ENCODE data around the gene HMGB3. TPM values are rescaled to one million over a fixed set of nuclear protein-coding genes. Genes with fewer than 3 reads are reported as not detected.

Gene HMGB3
- total RNA-seq, 1 experiment from 2014 or later: 395 TPM

DNA sequence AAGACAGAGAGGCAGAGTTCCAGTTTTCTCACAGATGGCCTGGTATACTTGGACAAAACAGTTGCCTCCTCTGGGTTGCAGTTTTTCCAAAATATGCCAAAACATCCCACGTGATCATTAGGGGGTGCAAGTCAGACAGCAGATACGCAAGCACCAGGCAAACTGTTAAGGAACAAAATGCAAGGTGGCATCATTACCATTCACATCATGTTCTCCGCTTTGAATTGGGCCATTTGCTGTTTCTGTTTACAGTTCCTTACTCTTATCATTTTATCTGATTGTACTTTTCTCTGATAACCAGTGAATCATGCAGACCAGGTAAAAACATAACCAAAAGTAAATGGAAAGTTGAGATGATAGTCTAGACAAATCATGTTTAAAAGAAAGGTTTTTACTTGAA lies 16.4 kb upstream of the HMGB3 start:
- Mint-ChIP-seq H3K9me3 (no peaks in the 10 kb centered on the region), H3K4me1 (peaks cover 27% of the 10 kb centered on the region), H3K27me3 (ENCODE audit: low read depth) (no peaks in the 10 kb centered on the region), H3K27ac (no peak overlapping the region), H3K36me3 (no peaks in the 10 kb centered on the region), H3K4me3 (no peak overlapping the region)
- no peak for DNase-seq (ENCODE audit: low spot score)
- CTCF ChIA-PET: interaction anchor here (1.1 kb wide), 1 partner anchor 195 kb away, joined by 4 read pairs; no protein-coding TSS in a partner anchor
- POLR2A ChIA-PET: interaction anchor here (0.7 kb wide), 1 partner anchor 69 kb away, joined by 3 read pairs; no protein-coding TSS in a partner anchor
- TF ChIP-seq SMAD3 (CRISPR knock-in tag; IDR thresholded peaks at IDR 0.05; ENCODE audit: borderline replicate concordance) (no peak), HMGA2 (CRISPR knock-in tag; IDR thresholded peaks at IDR 0.05) (no peak), GRHL2 (CRISPR knock-in tag; IDR thresholded peaks at IDR 0.05; ENCODE audit: insufficient replicate concordance, severe bottlenecking) (no peak), NFYB (CRISPR knock-in tag; conservative IDR thresholded peaks at IDR 0.05; ENCODE audit: low read depth) (no peak), RORB (CRISPR knock-in tag; IDR thresholded peaks at IDR 0.05) (no peak), KAT7 (CRISPR knock-in tag; IDR thresholded peaks at IDR 0.05; ENCODE audit: borderline replicate concordance) (no peak), GTF2I (CRISPR knock-in tag; conservative IDR thresholded peaks at IDR 0.05) (no peak), ZNF396 (CRISPR knock-in tag; IDR thresholded peaks at IDR 0.05; ENCODE audit: borderline replicate concordance) (no peak), ZNF232 (CRISPR knock-in tag; IDR thresholded peaks at IDR 0.05) (no peak), CREB1 (CRISPR knock-in tag; IDR thresholded peaks at IDR 0.05) (no peak), ATF1 (CRISPR knock-in tag; IDR thresholded peaks at IDR 0.05) (no peak)
- TF ChIP-seq, protein P1, sequence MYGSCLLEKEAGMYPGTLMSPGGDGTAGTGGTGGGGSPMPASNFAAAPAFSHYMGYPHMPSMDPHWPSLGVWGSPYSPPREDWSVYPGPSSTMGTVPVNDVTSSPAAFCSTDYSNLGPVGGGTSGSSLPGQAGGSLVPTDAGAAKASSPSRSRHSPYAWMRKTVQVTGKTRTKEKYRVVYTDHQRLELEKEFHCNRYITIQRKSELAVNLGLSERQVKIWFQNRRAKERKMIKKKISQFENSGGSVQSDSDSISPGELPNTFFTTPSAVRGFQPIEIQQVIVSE (CRISPR knock-in tag; IDR thresholded peaks at IDR 0.05; ENCODE audit: borderline replicate concordance): no peak
- TF ChIP-seq, protein P2, sequence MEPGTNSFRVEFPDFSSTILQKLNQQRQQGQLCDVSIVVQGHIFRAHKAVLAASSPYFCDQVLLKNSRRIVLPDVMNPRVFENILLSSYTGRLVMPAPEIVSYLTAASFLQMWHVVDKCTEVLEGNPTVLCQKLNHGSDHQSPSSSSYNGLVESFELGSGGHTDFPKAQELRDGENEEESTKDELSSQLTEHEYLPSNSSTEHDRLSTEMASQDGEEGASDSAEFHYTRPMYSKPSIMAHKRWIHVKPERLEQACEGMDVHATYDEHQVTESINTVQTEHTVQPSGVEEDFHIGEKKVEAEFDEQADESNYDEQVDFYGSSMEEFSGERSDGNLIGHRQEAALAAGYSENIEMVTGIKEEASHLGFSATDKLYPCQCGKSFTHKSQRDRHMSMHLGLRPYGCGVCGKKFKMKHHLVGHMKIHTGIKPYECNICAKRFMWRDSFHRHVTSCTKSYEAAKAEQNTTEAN (CRISPR knock-in tag; IDR thresholded peaks at IDR 0.05): no peak
- TF ChIP-seq, protein P3, sequence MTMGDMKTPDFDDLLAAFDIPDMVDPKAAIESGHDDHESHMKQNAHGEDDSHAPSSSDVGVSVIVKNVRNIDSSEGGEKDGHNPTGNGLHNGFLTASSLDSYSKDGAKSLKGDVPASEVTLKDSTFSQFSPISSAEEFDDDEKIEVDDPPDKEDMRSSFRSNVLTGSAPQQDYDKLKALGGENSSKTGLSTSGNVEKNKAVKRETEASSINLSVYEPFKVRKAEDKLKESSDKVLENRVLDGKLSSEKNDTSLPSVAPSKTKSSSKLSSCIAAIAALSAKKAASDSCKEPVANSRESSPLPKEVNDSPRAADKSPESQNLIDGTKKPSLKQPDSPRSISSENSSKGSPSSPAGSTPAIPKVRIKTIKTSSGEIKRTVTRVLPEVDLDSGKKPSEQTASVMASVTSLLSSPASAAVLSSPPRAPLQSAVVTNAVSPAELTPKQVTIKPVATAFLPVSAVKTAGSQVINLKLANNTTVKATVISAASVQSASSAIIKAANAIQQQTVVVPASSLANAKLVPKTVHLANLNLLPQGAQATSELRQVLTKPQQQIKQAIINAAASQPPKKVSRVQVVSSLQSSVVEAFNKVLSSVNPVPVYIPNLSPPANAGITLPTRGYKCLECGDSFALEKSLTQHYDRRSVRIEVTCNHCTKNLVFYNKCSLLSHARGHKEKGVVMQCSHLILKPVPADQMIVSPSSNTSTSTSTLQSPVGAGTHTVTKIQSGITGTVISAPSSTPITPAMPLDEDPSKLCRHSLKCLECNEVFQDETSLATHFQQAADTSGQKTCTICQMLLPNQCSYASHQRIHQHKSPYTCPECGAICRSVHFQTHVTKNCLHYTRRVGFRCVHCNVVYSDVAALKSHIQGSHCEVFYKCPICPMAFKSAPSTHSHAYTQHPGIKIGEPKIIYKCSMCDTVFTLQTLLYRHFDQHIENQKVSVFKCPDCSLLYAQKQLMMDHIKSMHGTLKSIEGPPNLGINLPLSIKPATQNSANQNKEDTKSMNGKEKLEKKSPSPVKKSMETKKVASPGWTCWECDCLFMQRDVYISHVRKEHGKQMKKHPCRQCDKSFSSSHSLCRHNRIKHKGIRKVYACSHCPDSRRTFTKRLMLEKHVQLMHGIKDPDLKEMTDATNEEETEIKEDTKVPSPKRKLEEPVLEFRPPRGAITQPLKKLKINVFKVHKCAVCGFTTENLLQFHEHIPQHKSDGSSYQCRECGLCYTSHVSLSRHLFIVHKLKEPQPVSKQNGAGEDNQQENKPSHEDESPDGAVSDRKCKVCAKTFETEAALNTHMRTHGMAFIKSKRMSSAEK (CRISPR knock-in tag; IDR thresholded peaks at IDR 0.05; ENCODE audit: borderline replicate concordance): no peak
- TF ChIP-seq, protein P4, sequence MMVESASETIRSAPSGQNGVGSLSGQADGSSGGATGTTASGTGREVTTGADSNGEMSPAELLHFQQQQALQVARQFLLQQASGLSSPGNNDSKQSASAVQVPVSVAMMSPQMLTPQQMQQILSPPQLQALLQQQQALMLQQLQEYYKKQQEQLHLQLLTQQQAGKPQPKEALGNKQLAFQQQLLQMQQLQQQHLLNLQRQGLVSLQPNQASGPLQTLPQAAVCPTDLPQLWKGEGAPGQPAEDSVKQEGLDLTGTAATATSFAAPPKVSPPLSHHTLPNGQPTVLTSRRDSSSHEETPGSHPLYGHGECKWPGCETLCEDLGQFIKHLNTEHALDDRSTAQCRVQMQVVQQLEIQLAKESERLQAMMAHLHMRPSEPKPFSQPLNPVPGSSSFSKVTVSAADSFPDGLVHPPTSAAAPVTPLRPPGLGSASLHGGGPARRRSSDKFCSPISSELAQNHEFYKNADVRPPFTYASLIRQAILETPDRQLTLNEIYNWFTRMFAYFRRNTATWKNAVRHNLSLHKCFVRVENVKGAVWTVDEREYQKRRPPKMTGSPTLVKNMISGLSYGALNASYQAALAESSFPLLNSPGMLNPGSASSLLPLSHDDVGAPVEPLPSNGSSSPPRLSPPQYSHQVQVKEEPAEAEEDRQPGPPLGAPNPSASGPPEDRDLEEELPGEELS (CRISPR knock-in tag; IDR thresholded peaks at IDR 0.05): no peak
- TF ChIP-seq, protein P5, sequence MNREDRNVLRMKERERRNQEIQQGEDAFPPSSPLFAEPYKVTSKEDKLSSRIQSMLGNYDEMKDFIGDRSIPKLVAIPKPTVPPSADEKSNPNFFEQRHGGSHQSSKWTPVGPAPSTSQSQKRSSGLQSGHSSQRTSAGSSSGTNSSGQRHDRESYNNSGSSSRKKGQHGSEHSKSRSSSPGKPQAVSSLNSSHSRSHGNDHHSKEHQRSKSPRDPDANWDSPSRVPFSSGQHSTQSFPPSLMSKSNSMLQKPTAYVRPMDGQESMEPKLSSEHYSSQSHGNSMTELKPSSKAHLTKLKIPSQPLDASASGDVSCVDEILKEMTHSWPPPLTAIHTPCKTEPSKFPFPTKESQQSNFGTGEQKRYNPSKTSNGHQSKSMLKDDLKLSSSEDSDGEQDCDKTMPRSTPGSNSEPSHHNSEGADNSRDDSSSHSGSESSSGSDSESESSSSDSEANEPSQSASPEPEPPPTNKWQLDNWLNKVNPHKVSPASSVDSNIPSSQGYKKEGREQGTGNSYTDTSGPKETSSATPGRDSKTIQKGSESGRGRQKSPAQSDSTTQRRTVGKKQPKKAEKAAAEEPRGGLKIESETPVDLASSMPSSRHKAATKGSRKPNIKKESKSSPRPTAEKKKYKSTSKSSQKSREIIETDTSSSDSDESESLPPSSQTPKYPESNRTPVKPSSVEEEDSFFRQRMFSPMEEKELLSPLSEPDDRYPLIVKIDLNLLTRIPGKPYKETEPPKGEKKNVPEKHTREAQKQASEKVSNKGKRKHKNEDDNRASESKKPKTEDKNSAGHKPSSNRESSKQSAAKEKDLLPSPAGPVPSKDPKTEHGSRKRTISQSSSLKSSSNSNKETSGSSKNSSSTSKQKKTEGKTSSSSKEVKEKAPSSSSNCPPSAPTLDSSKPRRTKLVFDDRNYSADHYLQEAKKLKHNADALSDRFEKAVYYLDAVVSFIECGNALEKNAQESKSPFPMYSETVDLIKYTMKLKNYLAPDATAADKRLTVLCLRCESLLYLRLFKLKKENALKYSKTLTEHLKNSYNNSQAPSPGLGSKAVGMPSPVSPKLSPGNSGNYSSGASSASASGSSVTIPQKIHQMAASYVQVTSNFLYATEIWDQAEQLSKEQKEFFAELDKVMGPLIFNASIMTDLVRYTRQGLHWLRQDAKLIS (CRISPR knock-in tag; IDR thresholded peaks at IDR 0.05; ENCODE audit: borderline replicate concordance): no peak
- TF ChIP-seq, protein P6, sequence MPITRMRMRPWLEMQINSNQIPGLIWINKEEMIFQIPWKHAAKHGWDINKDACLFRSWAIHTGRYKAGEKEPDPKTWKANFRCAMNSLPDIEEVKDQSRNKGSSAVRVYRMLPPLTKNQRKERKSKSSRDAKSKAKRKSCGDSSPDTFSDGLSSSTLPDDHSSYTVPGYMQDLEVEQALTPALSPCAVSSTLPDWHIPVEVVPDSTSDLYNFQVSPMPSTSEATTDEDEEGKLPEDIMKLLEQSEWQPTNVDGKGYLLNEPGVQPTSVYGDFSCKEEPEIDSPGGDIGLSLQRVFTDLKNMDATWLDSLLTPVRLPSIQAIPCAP (CRISPR knock-in tag; IDR thresholded peaks at IDR 0.05): no peak
- ATAC-seq: no peak

Measured in WTC11 (cell line).